Pulmonary artery endothelial cell (primary cell): ENCODE results near the gene SH3RF2. TPM values are rescaled to one million over a fixed set of nuclear protein-coding genes. Genes with fewer than 3 reads are reported as not detected.
A peak's percentile ranks its signal among the peaks of the same experiment; 100 is the strongest.
"Not testable (repeated sequence)": the region's sequence is repeated elsewhere in the genome, so short reads cannot be mapped to it uniquely, and the experiment has no call there.

ENCODE experiments used
- DNase-seq: peaks from one replicate; pipeline ENCODE4 v3.0.0-alpha.2; 2011; ENCODE audit warnings: low read depth, low spot score
- total RNA-seq: library from RNA; depleted of rRNA; stranded (reverse); fragments of >200 nt; gene quantifications from 2 replicates; pipeline ENCODE4 v1.2.3, GENCODE V29; 2014

Gene SH3RF2
- 1.3 and 2.5 TPM in 2 replicates for total RNA-seq

- peak; percentile 32 for DNase-seq
These were observed at the start of gene SH3RF2 for GRCh38 chr5:145936401-145937131. Gene SH3RF2, plus strand, starts transcription at chr5:145936578. Its CDS starts 1,351 bp downstream, at chr5:145937929.

DNA sequence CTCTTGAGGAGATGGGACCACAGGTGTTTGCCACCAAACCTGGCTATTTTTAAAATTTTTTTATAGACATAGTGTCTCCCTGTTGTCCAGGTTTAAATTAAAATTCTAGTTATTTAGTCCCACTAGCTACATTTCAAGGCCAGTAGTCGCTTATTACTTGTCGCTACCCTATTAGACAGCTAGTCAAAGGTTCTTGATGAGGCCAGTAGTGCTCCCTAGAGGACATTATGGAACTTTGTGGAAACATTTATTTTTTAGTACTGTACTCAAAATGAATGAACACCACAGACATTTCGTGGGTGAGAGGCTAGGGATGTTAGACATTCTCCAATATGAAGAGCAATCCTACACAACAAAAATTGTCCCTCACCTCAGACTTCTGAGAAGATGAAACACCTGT lies 49.2 kb upstream of the SH3RF2 start:
- no peak for DNase-seq

GRCh38 chr5:145887976-145888574 lies 48.3 kb upstream of the SH3RF2 start:
- peak; percentile 19 for DNase-seq

GRCh38 chr5:145889611-145890010 lies 46.8 kb upstream of the SH3RF2 start:
- DNase-seq: no peak

DNA sequence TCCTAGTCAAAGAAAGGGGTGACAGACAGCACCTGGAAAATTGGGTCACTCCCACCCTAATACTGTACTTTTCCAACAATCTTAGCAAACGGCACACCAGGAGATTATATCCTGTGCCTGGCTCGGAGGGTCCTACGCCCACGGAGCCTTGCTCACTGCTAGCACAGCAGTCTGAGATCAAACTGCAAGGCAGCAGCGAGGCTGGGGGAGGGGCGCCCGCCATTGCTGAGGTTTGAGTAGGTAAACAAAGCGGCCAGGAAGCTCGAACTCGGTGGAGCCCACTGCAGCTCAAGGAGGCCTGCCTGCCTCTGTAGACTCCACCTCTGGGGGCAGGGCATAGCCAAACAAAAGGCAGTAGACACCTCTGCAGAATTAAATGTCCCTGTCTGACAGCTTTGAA lies 45.0 kb upstream of the SH3RF2 start:
- DNase-seq: not testable (repeated sequence)

DNA sequence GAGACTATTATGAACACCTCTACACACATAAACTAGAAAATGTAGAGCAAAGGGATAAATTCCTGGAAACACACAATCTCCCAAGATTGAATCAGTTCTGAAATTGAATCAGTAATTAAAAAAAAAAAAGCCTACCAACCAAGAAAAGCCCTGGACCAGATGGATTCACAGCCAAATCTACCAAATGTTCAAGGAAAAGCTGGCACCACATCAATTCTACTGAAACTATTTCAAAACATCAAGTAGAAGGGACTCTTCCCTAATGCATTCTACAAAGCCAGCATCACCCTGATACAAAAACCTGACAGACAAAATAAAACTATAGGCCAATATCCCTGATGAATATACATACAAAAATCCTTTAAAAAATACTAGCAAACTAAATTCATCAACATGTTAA lies 38.2 kb upstream of the SH3RF2 start:
- no peak for DNase-seq

DNA sequence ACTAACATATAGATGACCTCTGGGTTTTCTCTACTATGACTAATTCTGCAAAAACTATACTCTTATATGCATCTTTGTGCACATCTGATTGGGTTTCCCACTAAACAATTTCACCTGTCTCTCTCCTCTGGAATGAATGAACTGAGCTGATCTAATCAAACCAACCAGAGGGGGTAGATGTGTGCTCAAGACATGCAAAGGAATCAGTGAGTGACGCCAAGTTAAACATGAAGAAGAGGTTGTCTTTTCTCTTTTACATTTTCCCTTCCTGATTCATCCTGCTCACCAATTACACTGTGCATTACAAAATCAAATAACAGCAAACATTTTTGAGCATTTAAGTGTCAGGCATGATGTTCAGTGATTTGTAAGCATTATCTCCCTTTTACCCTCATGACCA lies 34.0 kb upstream of the SH3RF2 start:
- no peak for DNase-seq

GRCh38 chr5:145903113-145903512 lies 33.3 kb upstream of the SH3RF2 start:
- no peak for DNase-seq

DNA sequence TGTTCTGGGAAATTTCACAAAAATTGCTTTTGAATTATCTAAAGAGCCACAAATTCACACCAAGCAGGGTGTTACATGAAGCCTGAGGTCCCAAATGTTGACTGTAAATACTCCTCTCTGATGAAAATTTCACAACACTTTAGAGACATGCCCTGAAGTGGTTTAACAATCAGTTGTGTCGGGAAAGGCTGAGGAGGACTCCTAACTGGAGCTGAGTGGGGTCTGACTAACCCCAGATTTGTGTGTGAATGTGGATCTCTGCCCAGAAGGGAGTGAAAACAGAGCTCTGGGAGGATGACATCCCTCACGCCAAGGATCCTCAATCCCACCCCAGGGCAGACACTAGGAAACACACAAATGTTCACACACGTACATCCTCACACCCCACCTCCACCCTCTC lies 32.5 kb upstream of the SH3RF2 start:
- no peak for DNase-seq

DNA sequence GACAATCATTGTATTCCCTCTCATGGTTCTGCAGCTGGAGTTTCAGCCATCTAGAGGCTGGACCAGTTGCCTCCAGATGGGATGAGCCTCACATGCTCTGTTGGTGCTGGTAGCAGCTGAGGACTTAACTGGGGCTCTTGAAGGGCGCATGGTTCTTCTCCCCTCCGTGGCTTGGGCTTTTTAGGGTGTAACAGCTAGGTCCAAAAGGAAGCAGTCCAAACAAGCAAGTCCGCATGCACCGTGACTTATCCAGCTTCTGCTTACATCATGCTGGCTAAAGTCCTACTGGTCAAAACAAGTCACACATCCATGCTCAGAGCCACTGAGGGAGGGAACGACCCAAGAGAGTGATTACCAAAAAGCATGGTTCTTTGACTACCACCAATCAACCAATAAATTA lies 31.6 kb upstream of the SH3RF2 start:
- no peak for DNase-seq

DNA sequence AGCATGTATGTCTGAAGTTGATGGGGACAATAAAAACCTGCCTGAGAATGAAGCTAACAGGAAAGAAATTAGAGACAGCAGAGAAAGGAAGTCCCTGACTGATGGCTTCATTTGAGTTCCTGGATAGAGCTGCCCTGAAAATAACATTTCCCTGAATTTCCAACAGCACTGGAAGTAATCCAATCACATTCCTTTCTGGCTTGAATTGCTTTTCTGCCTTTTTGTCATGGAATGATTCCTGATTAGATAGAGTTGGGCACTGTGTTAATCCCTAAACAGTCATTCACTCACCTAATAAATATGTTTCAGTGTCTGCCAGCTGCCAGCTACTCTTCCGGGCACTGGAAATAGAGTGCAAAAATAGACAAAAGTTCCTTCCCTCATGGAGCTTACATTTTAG lies 30.0 kb upstream of the SH3RF2 start:
- no peak for DNase-seq

DNA sequence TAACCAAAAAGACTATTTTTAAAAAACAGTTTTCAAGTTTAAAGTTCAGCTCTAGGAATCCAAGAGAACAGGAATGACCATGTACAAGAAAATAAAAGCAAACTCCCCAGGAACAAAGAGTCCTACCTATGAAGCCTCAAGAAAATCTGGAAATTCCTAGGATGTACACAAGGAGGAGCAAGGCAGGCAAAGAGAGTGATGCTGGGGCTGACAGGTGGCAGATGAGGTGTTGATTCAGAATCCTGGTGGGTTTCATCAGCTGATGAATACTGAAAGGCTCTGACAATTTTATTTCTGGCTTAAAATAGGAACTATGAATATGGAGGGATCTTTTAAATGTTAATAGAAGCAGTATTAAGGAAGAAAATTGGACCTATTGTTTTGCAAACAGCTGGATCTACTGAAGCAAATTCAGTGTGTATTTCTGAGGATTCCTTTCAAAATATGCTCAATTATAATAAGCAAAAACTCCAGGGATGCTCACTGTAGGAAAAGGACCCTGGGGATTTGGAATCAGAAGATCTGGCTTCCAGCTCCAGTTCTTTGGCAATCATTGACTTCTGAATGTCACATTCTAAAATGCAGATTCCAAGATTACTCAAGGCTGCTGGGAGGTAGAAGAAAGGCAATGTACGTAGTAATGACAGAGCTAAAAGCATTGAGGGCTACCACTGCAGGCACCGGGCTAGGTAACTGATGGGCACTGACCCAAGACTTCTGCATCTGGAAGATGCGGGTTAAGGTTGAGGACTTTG lies 28.0 kb upstream of the SH3RF2 start:
- DNase-seq: no peak

DNA sequence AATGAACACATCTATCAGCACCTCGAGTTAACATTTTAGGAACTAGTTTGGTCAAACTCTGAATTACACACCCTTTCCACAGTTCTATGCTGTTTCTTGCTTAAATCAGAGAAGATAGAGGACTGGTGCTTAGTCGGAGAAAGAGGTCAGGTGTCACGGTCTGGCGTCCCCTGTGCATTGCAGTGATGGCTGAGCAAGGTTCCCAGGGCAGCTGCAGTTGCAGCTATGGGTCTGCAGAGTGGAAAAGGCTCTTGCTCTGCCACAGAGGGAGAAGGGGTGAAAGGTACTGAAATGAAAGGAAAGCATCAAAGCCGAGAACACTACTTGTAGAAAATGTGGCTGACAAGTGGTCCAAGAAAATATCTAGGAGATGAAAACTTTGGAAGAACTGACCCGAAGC lies 25.2 kb upstream of the SH3RF2 start:
- no peak for DNase-seq

GRCh38 chr5:145912019-145912418 lies 24.4 kb upstream of the SH3RF2 start:
- DNase-seq: no peak

DNA sequence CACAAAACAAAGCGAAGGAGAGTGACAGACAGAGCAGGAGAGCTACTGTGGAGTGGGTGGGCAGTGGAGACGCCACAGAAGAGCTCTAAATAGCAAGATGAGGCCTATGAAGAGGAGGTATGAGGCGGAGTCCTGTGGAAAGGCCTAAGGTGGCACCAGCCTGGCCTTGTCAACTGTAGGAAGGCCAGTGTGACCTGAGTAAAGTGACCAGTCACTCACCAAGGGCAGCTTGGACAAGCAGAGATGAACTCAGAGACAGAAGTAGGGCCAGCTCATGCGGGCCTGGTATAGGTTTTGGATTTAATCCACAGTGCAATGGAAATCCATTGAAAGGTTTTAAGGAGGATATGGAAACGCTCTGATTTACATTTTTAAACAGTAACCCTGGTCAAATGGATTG lies 23.8 kb upstream of the SH3RF2 start:
- no peak for DNase-seq

DNA sequence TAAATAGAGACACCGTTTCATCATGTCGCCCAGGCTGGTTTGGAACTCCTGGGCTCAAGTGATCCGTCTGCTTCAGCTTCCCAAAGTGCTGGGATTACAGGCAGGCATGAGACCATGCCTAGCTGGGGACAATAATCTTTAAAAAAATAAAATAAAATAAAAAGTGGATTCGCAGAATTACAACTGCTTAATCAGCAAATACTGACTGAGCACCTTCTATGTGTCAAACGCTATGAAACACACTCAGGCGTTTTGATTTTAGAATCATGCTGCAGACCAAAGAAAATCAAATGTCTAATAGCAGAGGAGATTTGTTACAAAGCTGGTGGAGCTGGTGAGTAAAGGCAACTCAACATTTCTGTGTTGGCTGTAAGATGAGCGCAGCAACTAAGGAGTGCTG lies 22.7 kb upstream of the SH3RF2 start:
- no peak for DNase-seq

DNA sequence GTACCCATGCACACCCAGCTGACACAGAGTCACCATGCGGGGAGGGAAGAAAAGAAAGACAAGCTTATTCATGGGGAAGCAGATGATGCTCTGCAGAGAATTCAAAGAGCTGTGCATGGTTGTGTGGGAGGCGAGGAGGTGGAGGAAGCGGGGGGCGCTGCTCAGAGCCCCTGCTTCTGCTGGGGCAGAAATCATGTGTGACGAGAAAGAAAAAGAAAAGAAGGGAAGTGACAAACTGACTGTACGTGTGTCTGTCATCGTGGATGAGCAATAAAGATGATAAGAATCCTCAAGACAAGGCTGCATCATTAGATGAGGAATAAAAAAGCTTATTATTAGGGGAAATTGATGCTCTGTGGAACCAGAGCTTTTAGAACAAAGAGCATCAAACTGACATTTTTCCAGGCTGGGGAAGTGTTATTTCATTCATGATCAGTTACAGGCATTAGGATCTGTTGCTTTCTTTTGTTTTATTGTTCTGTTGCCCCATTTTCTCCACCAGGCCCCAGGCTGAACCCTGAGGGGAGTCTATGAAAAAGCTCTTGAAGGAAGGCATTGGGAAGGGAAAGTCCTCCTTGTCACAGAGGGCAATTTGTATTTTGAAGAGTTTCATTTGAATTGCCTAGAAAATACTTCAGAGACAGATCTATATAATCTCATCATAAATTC lies 20.3 kb upstream of the SH3RF2 start:
- no peak for DNase-seq

DNA sequence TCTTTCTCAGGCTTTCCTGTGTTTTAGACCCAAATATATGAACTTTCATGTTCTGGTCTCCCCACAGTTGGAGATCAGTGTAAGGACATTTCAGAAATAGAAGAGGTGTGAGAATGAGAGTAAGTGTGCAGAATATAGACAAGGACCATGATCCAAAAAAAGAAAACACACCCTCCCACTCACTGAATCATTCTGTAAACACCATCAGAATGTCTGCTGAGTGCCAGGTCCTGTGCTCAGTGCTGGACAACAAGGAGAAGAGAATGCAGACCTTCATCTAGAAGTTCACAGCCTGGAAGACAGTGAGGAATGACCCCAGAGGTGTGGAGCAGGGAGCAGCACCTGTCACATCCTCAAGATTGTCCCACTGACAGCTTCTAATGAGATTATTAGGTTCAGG lies 19.1 kb upstream of the SH3RF2 start:
- DNase-seq: no peak

DNA sequence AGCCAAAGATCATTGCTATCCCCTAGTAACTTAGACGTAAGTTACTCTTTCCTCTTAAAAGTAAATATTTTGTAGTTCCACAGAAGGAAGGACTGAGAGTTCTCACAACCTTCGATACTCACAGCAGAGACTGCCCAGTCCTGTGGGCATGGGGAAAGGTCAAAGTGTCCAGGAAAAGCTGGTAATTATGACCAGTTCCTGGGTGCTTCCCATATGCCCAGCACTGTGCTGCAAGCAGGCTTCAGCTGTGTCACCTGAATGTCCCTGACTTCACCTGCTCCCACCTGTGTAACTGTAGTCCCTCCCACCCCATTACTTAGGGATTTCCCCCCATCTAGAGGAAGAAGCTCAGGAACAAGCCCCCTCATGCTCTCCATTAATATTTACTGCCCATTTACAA lies 18.0 kb upstream of the SH3RF2 start:
- no peak for DNase-seq

DNA sequence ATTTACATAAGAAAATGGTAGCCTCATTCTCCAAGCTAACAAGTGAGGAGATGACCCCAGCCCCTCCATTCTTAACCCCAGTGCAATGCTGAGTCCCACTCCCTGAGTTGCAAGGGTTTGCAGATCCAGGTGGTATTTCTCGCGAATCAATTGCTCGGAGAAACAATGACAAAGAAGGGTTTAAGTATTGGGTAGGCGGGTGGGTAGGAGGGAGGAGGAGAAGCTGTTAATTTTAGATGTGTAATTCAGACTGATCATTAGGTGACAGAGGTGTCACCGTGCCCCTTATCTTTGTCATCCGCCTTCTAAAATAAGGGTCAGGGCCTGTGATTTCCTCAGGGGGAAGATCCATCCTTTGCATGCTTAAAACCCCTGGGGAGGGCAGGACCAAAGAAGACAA lies 17.0 kb upstream of the SH3RF2 start:
- no peak for DNase-seq

DNA sequence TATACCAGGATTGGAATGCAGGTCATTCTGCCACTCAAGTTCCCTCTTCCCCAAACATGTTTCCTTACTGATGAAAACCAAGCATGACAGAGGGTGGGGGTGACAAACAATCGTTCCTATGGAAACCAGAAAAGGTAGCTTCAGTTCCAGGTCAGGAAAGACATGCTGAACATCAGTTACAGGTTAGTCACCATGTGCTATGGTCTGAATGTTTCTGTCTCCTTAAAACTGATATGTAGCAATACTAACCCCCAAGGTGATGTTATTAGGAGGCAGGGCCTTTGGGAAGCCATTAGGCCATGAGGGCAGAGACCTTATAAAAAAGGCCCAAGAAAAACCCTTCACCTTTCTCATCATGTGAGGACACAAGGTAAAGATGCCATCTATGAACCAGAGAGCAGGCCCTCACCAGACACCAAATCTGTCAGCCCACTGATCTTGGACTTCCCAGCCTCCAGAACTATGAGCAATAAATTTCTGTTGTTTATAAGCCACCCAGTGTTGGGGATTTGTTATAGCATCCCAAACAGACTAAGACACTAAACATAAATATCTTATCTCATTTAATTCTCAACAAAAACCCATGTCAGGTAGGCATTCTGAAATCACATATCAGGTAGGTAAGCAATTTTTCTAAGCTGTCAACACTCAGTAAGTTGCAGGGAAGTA lies 15.7 kb upstream of the SH3RF2 start:
- DNase-seq: no peak

GRCh38 chr5:145921211-145921610 lies 15.2 kb upstream of the SH3RF2 start:
- no peak for DNase-seq
